A549 treated with RU486 at 1 μM for 4 hours (cell line): Measurements from ENCODE around the gene CMTM2. TPM values are rescaled to one million over a fixed set of nuclear protein-coding genes. Genes with fewer than 3 reads are reported as not detected.

ENCODE experiments used
- total RNA-seq: library from RNA; stranded (reverse); fragments of 200-300 nt; extraction: Qiagen RNA extraction; gene quantifications from 5 replicates; pipeline ENCODE4 v1.2.3, GENCODE V29; 2022; ENCODE audit warnings: low read depth

Gene CMTM2
- total RNA-seq, result not detected in 5 replicates

GRCh38 chr16:66578651-66579531 lies at the start of gene CMTM2:
Gene CMTM2, plus strand, starts transcription at chr16:66579463. Its CDS starts 145 bp downstream, at chr16:66579608.

GRCh38 chr16:66549284-66550131 lies 29.8 kb upstream of the CMTM2 start, which contains the start of gene TK2:
Gene TK2, minus strand, starts transcription at chr16:66550122. Its CDS starts 61 bp downstream, at chr16:66550061.

GRCh38 chr16:66552286-66553177 lies 26.7 kb upstream of the CMTM2 start, which contains the start of gene CKLF:
Gene CKLF, plus strand, starts transcription at chr16:66552576. Its CDS starts 140 bp downstream, at chr16:66552716.

GRCh38 chr16:66566051-66566901 lies 13.0 kb upstream of the CMTM2 start, which contains the start of gene CMTM1:
Gene CMTM1, plus strand, starts transcription at chr16:66566439. Its CDS starts 75 bp downstream, at chr16:66566514.

GRCh38 chr16:66604376-66605176 lies 25.3 kb downstream of the CMTM2 start, which contains the start of gene CMTM3:
Gene CMTM3, plus strand, starts transcription at chr16:66604704. Its CDS starts 102 bp downstream, at chr16:66604806.

Other genes starting within 250 kb of the CMTM2 start
- gene CDH5, start 212.8 kb upstream of the CMTM2 start, total RNA-seq, result 0.18 to 0.33 TPM (median 0.27 TPM) in 5 replicates
- 2.3 to 3.5 TPM (median 3.2 TPM) in 5 replicates for gene BEAN1, start 152.2 kb upstream of the CMTM2 start, total RNA-seq
- 14.7 to 20.0 TPM (median 16.8 TPM) in 5 replicates for gene TK2, start 29.3 kb upstream of the CMTM2 start, total RNA-seq
- gene CKLF, start 26.9 kb upstream of the CMTM2 start, total RNA-seq, result 63.3 to 68.1 TPM (median 64.7 TPM) in 5 replicates
- gene CMTM1, start 13.0 kb upstream of the CMTM2 start, total RNA-seq, result 0.76 to 1.7 TPM (median 1.2 TPM) in 5 replicates
- gene CMTM3, start 25.2 kb downstream of the CMTM2 start, total RNA-seq, result 68.4 to 90.2 TPM (median 84.8 TPM) in 5 replicates
- gene CMTM4, start 117.3 kb downstream of the CMTM2 start, total RNA-seq, result 17.0 to 34.1 TPM (median 31.2 TPM) in 5 replicates
- gene DYNC1LI2, start 172.1 kb downstream of the CMTM2 start, total RNA-seq, result 32.0 to 53.2 TPM (median 50.5 TPM) in 5 replicates
- gene TERB1, start 222.1 kb downstream of the CMTM2 start, total RNA-seq, result not detected in 5 replicates